Dermis blood vessel endothelial cell (primary cell): Measurements from ENCODE around the gene ZNF260. TPM values are rescaled to one million over a fixed set of nuclear protein-coding genes. Genes with fewer than 3 reads are reported as not detected.
"Not testable (repeated sequence)": the region's sequence is repeated elsewhere in the genome, so short reads cannot be mapped to it uniquely, and the experiment has no call there.

ENCODE experiments used
- DNase-seq: peaks from one replicate; pipeline ENCODE4 v3.0.0; 2010
- total RNA-seq: library from RNA; depleted of rRNA; stranded (reverse); fragments of >200 nt; gene quantifications from 2 replicates; pipeline ENCODE4 v1.2.3, GENCODE V29; 2014

Gene ZNF260
- 14.3 and 18.6 TPM in 2 replicates for total RNA-seq

DNA sequence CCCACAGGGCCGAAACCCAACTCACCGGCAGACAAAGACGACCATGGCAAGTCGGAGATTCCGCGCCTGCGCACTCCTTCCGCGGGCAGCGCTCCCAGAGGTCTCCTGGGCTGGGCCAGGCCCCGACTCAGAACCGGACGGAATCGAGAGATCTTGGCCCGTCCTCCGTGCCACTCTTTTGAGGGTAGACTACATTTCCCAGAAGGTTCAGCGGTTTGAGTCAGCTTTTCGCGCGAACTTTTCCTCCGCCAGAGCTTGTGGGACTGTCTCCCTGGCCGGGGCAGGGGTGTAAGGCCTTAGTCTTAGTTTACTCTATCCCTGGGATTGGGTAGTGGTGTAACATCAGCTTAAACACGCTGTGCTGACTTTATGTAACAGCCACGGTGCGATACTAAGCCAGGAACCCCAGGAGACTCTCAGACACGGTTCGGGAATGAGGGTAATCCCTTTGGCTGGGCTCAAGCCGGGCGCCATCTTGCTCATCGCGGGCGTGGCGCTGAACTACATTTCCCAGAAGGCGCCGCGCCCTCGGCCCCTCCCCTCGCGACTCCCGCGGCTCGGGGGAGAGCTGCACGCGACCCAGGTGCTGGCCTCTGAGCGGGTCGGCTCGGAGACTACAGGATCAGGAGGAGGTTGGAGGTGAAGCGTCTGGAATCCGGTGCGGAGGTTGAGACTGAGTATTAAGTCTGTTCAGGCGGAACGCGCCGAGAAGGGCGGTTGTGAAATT lies at the start of gene ZNF260:
ZNF260 (minus strand) TSS at position 78 of the 727 bp plus-strand sequence. CDS start 13,033 bp downstream, outside the sequence.
- peak; percentile 99 for DNase-seq

GRCh38 chr19:36577271-36577996 lies 49.4 kb upstream of the ZNF260 start:
- no peak for DNase-seq

- no peak for DNase-seq
Observed at GRCh38 chr19:36574741-36575140, 46.7 kb upstream of the ZNF260 start.

DNA sequence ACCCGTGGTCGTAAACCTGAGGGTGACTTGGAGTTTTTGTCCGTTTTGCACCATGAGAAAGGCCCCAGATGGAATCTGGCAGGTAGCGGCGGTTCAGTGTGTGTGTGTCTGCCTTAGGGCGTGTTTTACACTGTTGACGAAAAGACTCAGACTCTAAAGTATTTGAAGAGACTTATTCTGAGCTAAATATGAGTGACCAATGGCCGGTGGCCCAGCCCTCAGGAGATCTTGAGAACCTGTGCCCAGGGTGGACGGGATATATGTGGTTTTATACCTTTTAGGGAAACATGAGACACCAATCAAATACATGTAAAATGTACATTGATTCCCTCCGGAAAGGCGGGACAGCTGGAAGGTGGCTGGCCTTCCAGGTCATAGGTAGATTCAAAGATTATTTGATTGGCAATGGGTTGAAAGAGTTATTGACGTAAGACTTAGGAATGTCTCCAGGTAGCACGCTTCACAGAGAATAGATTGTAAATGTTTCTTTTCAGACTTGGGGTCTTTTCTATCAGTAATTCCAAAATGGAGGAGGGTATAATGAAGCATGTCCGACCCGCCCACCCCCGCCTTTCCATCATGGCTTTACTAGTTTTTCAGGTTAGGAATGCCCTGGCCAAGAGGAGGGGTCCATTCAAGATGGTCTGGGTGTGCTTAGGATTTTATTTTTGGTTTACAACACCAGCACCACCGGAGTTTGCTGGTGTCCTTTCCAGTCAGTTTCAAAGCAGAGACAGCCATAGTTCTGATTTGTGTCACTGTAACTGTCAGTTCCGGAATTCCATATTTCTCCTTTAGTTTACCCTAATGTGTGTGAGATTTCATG lies 46.0 kb upstream of the ZNF260 start:
- DNase-seq: peak; percentile 45

GRCh38 chr19:36573020-36573894 lies 45.2 kb upstream of the ZNF260 start, which contains the start of gene ZNF529:
Gene ZNF529 (minus strand): TSS chr19:36573292. CDS start chr19:36572346, 946 bp downstream.
- peak; percentile 94 for DNase-seq

DNA sequence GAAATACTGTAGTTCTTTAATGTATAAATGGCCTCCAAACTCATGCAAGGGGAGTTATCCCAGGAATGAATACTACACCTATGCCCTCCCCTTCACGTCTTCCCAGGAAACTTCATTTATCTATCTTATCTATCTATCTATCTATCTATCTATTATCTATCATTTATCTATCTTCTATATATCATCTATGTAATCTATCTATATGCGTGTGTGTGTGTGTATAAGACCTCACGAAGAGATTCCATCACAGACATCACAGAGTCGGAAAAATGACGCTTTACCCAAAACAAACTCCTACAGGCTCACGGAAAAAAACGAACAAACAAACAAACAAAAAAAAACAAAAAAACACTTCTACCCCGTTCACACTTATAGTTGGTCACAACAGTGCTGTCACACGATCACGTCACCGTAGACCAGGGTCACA lies 44.5 kb upstream of the ZNF260 start:
- DNase-seq: no peak

DNA sequence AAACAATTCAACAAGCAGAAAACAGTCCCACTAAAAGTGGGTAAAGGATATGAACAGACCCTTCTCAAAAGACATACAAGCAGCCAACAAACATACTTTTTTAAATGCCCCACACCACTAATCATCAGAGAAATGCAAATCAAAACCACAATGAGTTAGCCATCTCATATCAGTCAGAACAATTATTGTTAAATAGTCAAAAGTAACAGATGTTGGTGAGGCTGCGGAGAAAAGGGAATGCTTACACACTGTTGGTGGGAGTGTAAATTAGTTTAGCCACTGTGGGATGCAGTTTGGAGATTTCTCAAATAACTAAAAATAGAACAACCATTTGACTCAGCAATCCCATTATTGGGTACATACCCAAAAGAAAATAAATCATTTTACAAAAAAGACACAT lies 36.3 kb upstream of the ZNF260 start:
- no peak for DNase-seq

DNA sequence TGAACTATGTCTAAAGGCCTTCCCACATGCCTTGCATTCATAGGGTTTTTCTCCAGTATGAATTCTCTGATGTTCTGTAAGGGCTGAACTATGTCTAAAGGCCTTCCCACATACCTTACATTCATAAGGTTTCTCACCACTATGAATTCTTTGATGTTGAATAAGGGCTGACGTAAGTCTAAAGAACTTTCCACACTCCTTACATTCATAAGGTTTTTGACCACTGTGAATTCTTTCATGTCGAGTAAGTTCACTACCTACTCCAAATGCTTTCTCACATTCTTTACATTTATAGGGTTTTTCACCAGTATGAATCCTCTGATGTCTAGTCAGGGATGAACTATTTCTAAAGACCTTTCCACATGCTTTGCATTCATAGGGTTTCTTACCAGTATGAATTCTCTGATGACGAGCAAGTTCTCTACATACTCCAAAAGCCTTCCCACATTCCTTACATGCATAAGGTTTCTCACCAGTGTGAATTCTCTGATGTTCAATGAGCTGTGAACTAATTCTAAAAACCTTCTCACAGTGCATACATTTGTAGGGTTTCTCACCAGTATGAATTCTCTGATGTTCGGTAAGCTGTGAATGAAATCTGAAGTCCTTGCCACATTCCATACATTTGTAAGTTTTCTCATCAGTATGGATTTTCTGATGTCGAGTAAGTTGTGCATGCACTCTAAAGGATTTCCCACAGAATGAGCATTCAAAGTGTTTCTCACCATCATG lies 19.1 kb upstream of the ZNF260 start:
- DNase-seq: peak; percentile 12

DNA sequence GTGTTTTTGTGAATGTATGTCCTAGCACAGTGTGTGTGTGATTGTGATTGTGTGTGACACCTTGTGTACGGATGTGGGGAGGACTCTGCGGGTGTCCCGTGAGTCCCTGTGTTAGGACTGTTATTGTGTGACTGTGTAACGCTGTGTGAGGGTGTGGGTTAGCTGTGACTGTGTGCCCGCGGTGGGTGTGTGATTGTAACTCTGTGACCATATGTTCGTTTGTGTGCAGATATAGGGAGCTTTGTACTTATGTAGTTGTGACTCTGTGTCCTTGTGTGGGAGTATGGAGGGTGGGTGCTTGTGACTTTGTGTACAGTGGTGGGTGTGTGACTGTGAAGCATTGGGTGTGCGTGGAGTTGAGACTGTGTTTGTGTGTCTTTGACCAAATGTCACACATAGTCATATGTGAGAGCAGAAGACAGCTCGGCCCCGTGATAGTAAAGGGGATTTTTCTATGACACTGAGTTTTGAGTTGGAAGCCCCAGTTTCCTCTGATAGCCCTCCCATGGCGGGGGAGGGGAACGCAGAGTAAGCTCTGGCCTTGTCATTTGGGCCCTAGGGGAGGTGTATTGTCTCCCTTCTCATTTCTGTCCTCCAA lies 949 bp upstream of the ZNF260 start:
- no peak for DNase-seq

GRCh38 chr19:36527873-36528193 lies 238 bp downstream of the ZNF260 start:
- no peak for DNase-seq

DNA sequence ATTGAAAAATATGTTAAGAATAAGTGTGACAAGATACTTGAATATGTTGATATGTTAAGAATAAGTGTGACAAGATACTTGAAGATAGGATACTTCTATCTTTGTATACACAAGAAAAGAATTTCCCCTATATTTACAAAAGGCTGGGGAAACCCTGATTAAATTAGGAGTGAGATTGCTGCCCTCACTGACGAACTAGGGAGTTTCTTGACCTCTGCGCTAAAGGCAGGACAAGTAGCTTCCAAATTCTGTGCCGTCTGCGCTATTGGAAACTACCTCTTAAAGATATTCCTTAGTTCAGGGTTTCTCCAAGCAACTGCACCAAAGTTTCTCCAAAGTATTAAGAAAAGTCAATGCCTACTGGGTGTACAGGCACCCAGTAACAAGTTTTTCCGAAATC lies 730 bp downstream of the ZNF260 start:
- peak; percentile 15 for DNase-seq

- no peak for DNase-seq
Observed at GRCh38 chr19:36526581-36526980, 1.5 kb downstream of the ZNF260 start.

- DNase-seq: no peak
Observed at GRCh38 chr19:36524617-36525016, 3.5 kb downstream of the ZNF260 start.

DNA sequence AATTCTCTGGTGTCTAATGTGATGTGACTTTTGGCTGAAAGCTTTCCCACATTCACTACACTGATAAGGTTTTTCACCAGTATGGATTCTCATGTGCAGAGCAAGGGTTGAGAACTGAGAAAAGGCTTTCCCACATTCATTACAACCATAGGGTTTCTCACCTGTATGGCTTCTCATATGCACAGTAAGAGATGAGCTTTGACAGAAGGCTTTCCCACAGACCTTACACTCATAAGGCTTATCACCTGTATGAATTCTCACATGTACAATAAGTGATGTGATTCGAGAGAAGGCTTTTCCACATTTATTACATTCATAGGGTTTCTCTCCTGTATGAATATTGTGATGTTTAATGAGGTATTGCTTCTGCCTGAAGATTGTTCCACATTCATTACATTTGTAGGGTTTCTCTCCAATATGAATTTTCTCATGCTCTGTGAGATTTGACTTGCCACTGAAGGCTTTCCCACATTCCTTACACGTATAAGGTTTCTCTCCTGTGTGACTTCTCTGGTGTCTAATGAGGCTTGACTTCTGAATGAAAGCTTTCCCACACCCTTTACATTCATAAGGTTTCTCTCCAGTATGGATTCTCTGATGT lies 14.0 kb downstream of the ZNF260 start:
- no peak for DNase-seq

GRCh38 chr19:36508325-36508724 lies 19.7 kb downstream of the ZNF260 start:
- DNase-seq: no peak

DNA sequence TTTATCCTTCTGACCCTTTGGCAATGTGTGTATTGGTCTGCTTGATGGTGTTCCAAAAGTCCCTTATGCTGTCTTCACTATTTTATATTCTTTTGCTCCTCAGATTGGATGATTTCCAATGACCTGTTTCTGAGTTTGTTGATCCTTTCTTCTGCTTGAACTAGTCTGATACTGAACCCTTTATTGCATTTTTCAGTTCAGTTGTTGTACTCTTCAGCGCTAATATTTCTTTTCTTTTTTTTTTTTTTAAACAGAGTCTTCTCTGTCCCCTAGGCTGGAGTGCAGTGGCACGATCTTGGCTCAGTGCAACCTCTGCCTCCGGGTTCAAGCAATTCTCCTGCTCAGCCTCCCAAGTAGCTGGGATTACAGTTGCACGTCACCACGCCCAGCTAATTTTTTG lies 26.1 kb downstream of the ZNF260 start:
- no peak for DNase-seq

- DNase-seq: no peak
Observed at GRCh38 chr19:36497001-36497400, 31.1 kb downstream of the ZNF260 start.

DNA sequence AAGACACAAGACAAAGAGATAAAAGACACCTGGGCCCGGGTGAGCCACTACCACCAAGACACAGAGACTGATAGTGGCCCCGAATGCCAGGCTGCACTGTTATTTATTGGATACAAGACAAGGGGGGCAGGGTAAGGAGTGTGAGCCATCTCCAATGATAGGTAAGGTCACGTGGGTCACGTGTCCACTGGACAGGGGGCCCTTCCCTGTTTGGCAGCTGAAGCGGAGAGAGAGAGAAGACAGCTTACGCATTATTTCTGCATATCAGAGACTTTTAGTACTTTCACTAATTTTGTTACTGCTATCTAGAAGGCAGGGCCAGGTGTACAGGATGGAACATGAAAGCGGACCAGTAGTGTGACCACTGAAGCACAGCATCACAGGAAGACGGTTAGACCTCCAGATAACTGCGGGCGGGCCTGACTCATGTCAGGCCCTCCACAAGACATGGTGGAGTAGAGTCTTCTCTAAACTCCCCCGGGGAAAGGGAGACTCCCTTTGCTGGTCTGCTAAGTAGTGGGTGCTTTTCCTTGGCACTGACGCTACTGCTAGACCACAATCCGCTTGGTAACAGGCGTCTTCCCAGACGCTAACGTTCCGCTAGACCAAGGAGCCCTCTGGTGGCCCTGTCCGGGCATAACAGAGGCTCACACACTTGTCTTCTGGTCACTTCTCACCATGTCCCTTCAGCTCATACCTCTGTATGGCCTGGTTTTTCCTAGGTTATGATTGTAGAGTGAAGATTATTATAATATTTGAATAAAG lies 35.2 kb downstream of the ZNF260 start:
- DNase-seq: peak; percentile 80

- DNase-seq: not testable (repeated sequence)
Observed at GRCh38 chr19:36490846-36491245, 37.2 kb downstream of the ZNF260 start.

- DNase-seq: peak; percentile 96
Observed at GRCh38 chr19:36489920-36490415, 38.1 kb downstream of the ZNF260 start.
